H1 (cell line): Measurements from ENCODE around the gene WFDC8. TPM values are rescaled to one million over a fixed set of nuclear protein-coding genes. Genes with fewer than 3 reads are reported as not detected.
A peak's percentile ranks its signal among the peaks of the same experiment; 100 is the strongest.

Experiments used
- CTCF ChIA-PET: fragments of 300-600 bp; sonication (Branson Sonifier 250); formaldehyde crosslinking; loops from one replicate; lab custom pipeline; 2021; ENCODE audit not compliant: partially characterized antibody; lab: Charles Lee
- POLR2A ChIA-PET: fragments of 300-600 bp; sonication (Branson Sonifier 250); formaldehyde crosslinking; loops from one replicate; lab custom pipeline; 2021; ENCODE audit warnings: inconsistent platforms; ENCODE audit not compliant: partially characterized antibody; lab: Charles Lee
- DNase-seq, 2 experiments: peaks; one replicate each; pipeline versions ENCODE4 v3.0.0 to v3.0.0-alpha.2; 2010 to 2022; ENCODE audit warnings: low spot score in 2 of 2, low read depth in 1 of 2, mixed read lengths in 1 of 2
- FAIRE-seq: peaks from 2 replicates; lab custom pipeline; 2011; peaks lifted over from hg19 to GRCh38; lab: Jason Lieb, UNC
- H2AFZ ChIP-seq: 2 replicates; pipeline ENCODE4 v1.8.1; 2012; ENCODE audit warnings: low read length, inconsistent platforms
- H2AK5ac ChIP-seq: 2 replicates; pipeline ENCODE4 v1.6.1; 2013; ENCODE audit warnings: low read depth, low read length
- H2BK120ac ChIP-seq: replicated peaks from 2 replicates; pipeline ENCODE3; 2013; ENCODE audit warnings: low read depth, low read length, inconsistent platforms
- H2BK12ac ChIP-seq: 2 replicates; pipeline ENCODE4 v1.6.1; 2013; ENCODE audit warnings: low read depth, low read length
- H2BK15ac ChIP-seq: 2 replicates; pipeline ENCODE4 v1.6.1; 2013; ENCODE audit warnings: low read length
- H2BK20ac ChIP-seq: 2 replicates; pipeline ENCODE4 v1.6.1; 2013; ENCODE audit warnings: low read length
- H2BK5ac ChIP-seq: 2 replicates; pipeline ENCODE4 v1.6.1; 2013; ENCODE audit warnings: low read depth, low read length
- H3K14ac ChIP-seq: 2 replicates; pipeline ENCODE4 v1.6.1; 2013; ENCODE audit warnings: inconsistent platforms; ENCODE audit not compliant: insufficient read length
- H3K18ac ChIP-seq: 2 replicates; pipeline ENCODE4 v1.6.1; 2013; ENCODE audit warnings: low read length; ENCODE audit errors: extremely low read depth
- H3K23ac ChIP-seq: 2 replicates; pipeline ENCODE4 v1.6.1; 2013; ENCODE audit warnings: inconsistent platforms; ENCODE audit not compliant: insufficient read length
- H3K23me2 ChIP-seq: 2 replicates; pipeline ENCODE4 v1.6.1; 2013; ENCODE audit warnings: low read depth, low read length
- H3K27ac ChIP-seq: 2 replicates; pipeline ENCODE4 v1.6.1; 2011; ENCODE audit warnings: low read depth, low read length, inconsistent platforms
- H3K27me3 ChIP-seq, 4 experiments: replicated peaks in 1 of 4; 1 replicate in 1 of 4; 2 replicates in 3 of 4; pipeline versions ENCODE4 v1.6.1 to v1.8.1; 2011 to 2013; ENCODE audit warnings: low read length in 3 of 4, mild to moderate bottlenecking in 3 of 4, inconsistent platforms in 2 of 4, mixed read lengths in 2 of 4, moderate library complexity in 1 of 4; ENCODE audit not compliant: control insufficient read depth in 3 of 4, insufficient read depth in 3 of 4; ENCODE audit errors: extremely low read depth in 1 of 4
- H3K36me3 ChIP-seq, 4 experiments: 2 replicates each; pipeline versions ENCODE4 v1.6.1 to v1.8.1; 2011 to 2013; ENCODE audit warnings: mild to moderate bottlenecking in 4 of 4, low read length in 3 of 4, moderate library complexity in 2 of 4, control low read depth in 1 of 4, inconsistent platforms in 1 of 4; ENCODE audit not compliant: insufficient read depth in 4 of 4, control insufficient read depth in 2 of 4
- H3K4ac ChIP-seq: replicated peaks from 2 replicates; pipeline ENCODE3; 2013; ENCODE audit warnings: low read length, low read depth, mixed read lengths, inconsistent platforms; ENCODE audit not compliant: insufficient read length
- H3K4me1 ChIP-seq, 4 experiments: replicated peaks in 1 of 4; 1 replicate in 1 of 4; 2 replicates in 3 of 4; pipeline versions ENCODE4 v1.6.1 to v1.8.1; 2011 to 2013; ENCODE audit warnings: low read length in 3 of 4, inconsistent platforms in 2 of 4, mixed read lengths in 1 of 4; ENCODE audit not compliant: insufficient read depth in 4 of 4, control insufficient read depth in 3 of 4
- H3K4me2 ChIP-seq, 2 experiments: 2 replicates each; pipeline versions ENCODE4 v1.6.1 to v1.8.1; 2011 to 2013; ENCODE audit warnings: low read depth in 2 of 2, low read length in 2 of 2, control low read depth in 1 of 2, inconsistent platforms in 1 of 2, mild to moderate bottlenecking in 1 of 2; ENCODE audit not compliant: insufficient read depth in 1 of 2
- H3K4me3 ChIP-seq, 4 experiments: fragments of 200-600, 300-600 bp in 1 of 4; sonication (generic), shearing (Covaris generic), sonication (Bioruptor Twin) in 1 of 4; 2 replicates each; pipeline versions ENCODE4 v1.5.1 to v1.8.1; 2011 to 2016; ENCODE audit warnings: low read length in 4 of 4, low read depth in 3 of 4, control low read depth in 2 of 4, inconsistent platforms in 2 of 4, mild to moderate bottlenecking in 2 of 4, mixed read lengths in 1 of 4, moderate library complexity in 1 of 4; ENCODE audit not compliant: insufficient read depth in 2 of 4; ENCODE audit errors: extremely low read depth in 1 of 4
- H3K56ac ChIP-seq: replicated peaks from 2 replicates; pipeline ENCODE3; 2013; ENCODE audit warnings: low read depth, mild to moderate bottlenecking, mixed read lengths, low read length, inconsistent platforms; ENCODE audit not compliant: insufficient read length
- H3K79me1 ChIP-seq: 2 replicates; pipeline ENCODE4 v1.6.1; 2013; ENCODE audit warnings: low read depth, low read length, control low read depth
- H3K79me2 ChIP-seq, 2 experiments: 2 replicates each; pipeline versions ENCODE4 v1.6.1 to v1.8.1; 2012 to 2013; ENCODE audit warnings: low read length in 2 of 2, mild to moderate bottlenecking in 2 of 2, inconsistent platforms in 1 of 2; ENCODE audit not compliant: insufficient read depth in 2 of 2, control insufficient read depth in 1 of 2
- H3K9ac ChIP-seq, 4 experiments: replicated peaks in 1 of 4; 1 replicate in 1 of 4; 2 replicates in 3 of 4; pipeline versions ENCODE4 v1.6.1 to v1.8.1; 2011 to 2013; ENCODE audit warnings: low read depth in 3 of 4, low read length in 3 of 4, control low read depth in 2 of 4, mild to moderate bottlenecking in 2 of 4, moderate library complexity in 2 of 4, inconsistent platforms in 1 of 4; ENCODE audit errors: extremely low read depth in 1 of 4
- H3K9me3 ChIP-seq, 2 experiments: 2 replicates each; pipeline versions ENCODE4 v1.6.1 to v1.8.1; 2012 to 2013; ENCODE audit warnings: mild to moderate bottlenecking in 2 of 2, moderate library complexity in 2 of 2, control low read depth in 1 of 2, inconsistent platforms in 1 of 2, low read depth in 1 of 2, low read length in 1 of 2, mixed read lengths in 1 of 2; ENCODE audit not compliant: insufficient read depth in 2 of 2
- H4K20me1 ChIP-seq, 2 experiments: replicated peaks in 1 of 2; 2 replicates each; pipeline versions ENCODE3 to v1.8.1; 2011 to 2013; ENCODE audit warnings: inconsistent platforms in 2 of 2, low read length in 2 of 2, mild to moderate bottlenecking in 1 of 2; ENCODE audit not compliant: insufficient read depth in 2 of 2, control insufficient read depth in 1 of 2
- H4K5ac ChIP-seq: 2 replicates; pipeline ENCODE4 v1.6.1; 2013; ENCODE audit warnings: low read length, low read depth, mixed read lengths, inconsistent platforms; ENCODE audit not compliant: insufficient read length
- H4K8ac ChIP-seq: 2 replicates; pipeline ENCODE4 v1.8.0; 2013; ENCODE audit warnings: mild to moderate bottlenecking, moderate library complexity, low read length, inconsistent platforms; ENCODE audit not compliant: insufficient read depth; ENCODE audit errors: extremely low read depth
- H4K91ac ChIP-seq: replicated peaks from 2 replicates; pipeline ENCODE3; 2013; ENCODE audit warnings: low read length, mixed read lengths, inconsistent platforms; ENCODE audit not compliant: insufficient read length
- CREB1 ChIP-seq: IDR thresholded peaks from 2 replicates; pipeline ENCODE4 v1.6.1; 2012; ENCODE audit warnings: inconsistent platforms
- GTF2F1 ChIP-seq: IDR thresholded peaks from 2 replicates; pipeline ENCODE4 v1.6.1; 2012; ENCODE audit warnings: low read depth, low read length, improper control_type of control experiment, borderline replicate concordance
- SP1 ChIP-seq: IDR thresholded peaks from 2 replicates; pipeline ENCODE4 v1.6.1; 2011; ENCODE audit warnings: low read depth, low read length
- YY1 ChIP-seq: IDR thresholded peaks from 2 replicates; pipeline ENCODE4 v1.6.1; 2011; ENCODE audit warnings: low read depth, mild to moderate bottlenecking, low read length
- WGBS, 2 experiments: shearing (Covaris generic) in 1 of 2; methylation state at CpG; one replicate each; pipeline versions ENCODE4 v1.1.6 to v1.1.7; 2013 to 2015; ENCODE audit warnings: low lambda C conversion rate in 2 of 2, mixed read lengths in 2 of 2, inconsistent platforms in 1 of 2, low coverage in 1 of 2, missing lambda C conversion rate in 1 of 2; ENCODE audit not compliant: insufficient replicate concordance in 2 of 2, insufficient coverage in 1 of 2, insufficient read length in 1 of 2; ENCODE audit errors: extremely low coverage in 1 of 2, missing lambda C conversion rate in 1 of 2; 5-methylcytosine and 5-hydroxymethylcytosine counted together
- polyA plus RNA-seq, 7 experiments: library from polyadenylated mRNA; depleted of rRNA in 3 of 7; stranded (reverse) in 5 of 7; unstranded in 2 of 7; fragments of >200 nt in 5 of 7; fragments of 200-250 nt in 2 of 7; gene quantifications; 1 replicate in 5 of 7; 2 replicates in 1 of 7; 4 replicates in 1 of 7; pipeline versions ENCODE4 v1.2.1 to v1.2.3, GENCODE V29; 2011 to 2013; ENCODE audit warnings: missing spikeins in 2 of 7, mixed read lengths in 2 of 7
- total RNA-seq: library from RNA; stranded (reverse); fragmentation: NEBNext Ultra II Directional; extraction: Animal tissue kit (Norgen Biotek cat#: 25700); gene quantifications from 2 replicates; pipeline ENCODE4 v1.2.1, GENCODE V29; 2021

WFDC8 gene
- total and polyA plus RNA-seq, 2 of the 8 experiments (the other 6 are each of a cell fraction or from before 2014, with no cell fraction given) = not detected

GRCh38 chr20:45576995-45577394, 2.1 kb downstream of the WFDC8 start:
- ChIA-PET POLR2A (interaction anchor here (0.8 kb wide), 1 partner anchor 335 kb away, joined by 3 read pairs; the partner anchor contains the start of gene PLTP), CTCF (interaction anchor here (0.6 to 5.2 kb wide), 3 partner anchors 42 to 434 kb away, joined by 3 to 30 read pairs (median 4); no protein-coding TSS in a partner anchor)
- Histone ChIP-seq H3K4me1 (peaks cover 0 to 5% (median 2%) of the 10 kb centered on the region in 4 experiments; a peak in 4 of 7 replicates), H2AFZ (peak overlapping the region; percentile 55; the same call in 1 of the 2 replicates), H2BK5ac (no peak overlapping the region), H2BK20ac (no peak overlapping the region), H3K23me2 (no peaks in the 10 kb centered on the region), H3K18ac (no peak overlapping the region), H3K9me3 (no peaks in the 10 kb centered on the region), H3K79me2 (no peaks in the 10 kb centered on the region), H3K27me3 (no peaks in the 10 kb centered on the region), H3K9ac (no peak overlapping the region), H3K27ac (no peak overlapping the region), H3K56ac (no peak overlapping the region), H3K79me1 (no peaks in the 10 kb centered on the region), H3K4me3 (no peak overlapping the region), H3K14ac (no peak overlapping the region), H3K36me3 (no peaks in the 10 kb centered on the region), H4K20me1 (no peaks in the 10 kb centered on the region), H2BK120ac (no peak overlapping the region), H2BK15ac (no peak overlapping the region), H3K4me2 (no peak overlapping the region), H3K4ac (no peak overlapping the region), H3K23ac (no peak overlapping the region), H2AK5ac (no peak overlapping the region), H4K5ac (no peak overlapping the region), H2BK12ac (no peak overlapping the region; the same call in 1 of the 2 replicates), H4K8ac (no peak overlapping the region), H4K91ac (no peak overlapping the region)
- DNase-seq = no peak
- 84% methylated on average over 2 of the region's 2 CpGs; no CpG with 5 or more reads in 1 of the 2 experiments for WGBS, 2 experiments
- TF ChIP-seq SP1 = no peak
- no peak for TF ChIP-seq GTF2F1
- TF ChIP-seq CREB1 = no peak
- TF ChIP-seq YY1 = peak; percentile 65; the same call in 1 of the 2 replicates
- no peak for FAIRE-seq
